H9 (cell line): ENCODE results near the gene RPS27. TPM values are rescaled to one million over a fixed set of nuclear protein-coding genes. Genes with fewer than 3 reads are reported as not detected.

Experiments used
- DNase-seq: peaks from one replicate; pipeline ENCODE4 v3.0.0-alpha.2; 2017
- H2AFZ ChIP-seq: one replicate; pipeline ENCODE4 v1.6.1; 2013; ENCODE audit warnings: mild to moderate bottlenecking, low read length, control low read depth, moderate library complexity
- H2AK5ac ChIP-seq: 2 replicates; pipeline ENCODE4 v1.6.1; 2013; ENCODE audit warnings: low read length, control low read depth, mixed read lengths; ENCODE audit not compliant: insufficient read length
- H2BK120ac ChIP-seq: one replicate; pipeline ENCODE4 v1.6.1; 2013; ENCODE audit warnings: low read depth, mild to moderate bottlenecking, low read length, control low read depth, inconsistent platforms; ENCODE audit not compliant: poor library complexity, severe bottlenecking
- H2BK12ac ChIP-seq: 2 replicates; pipeline ENCODE4 v1.6.1; 2013; ENCODE audit warnings: low read length, control low read depth, mixed read lengths, low read depth; ENCODE audit not compliant: insufficient read length
- H2BK15ac ChIP-seq: 2 replicates; pipeline ENCODE4 v1.6.1; 2013; ENCODE audit warnings: low read depth, low read length, control low read depth
- H2BK20ac ChIP-seq: one replicate; pipeline ENCODE4 v1.6.1; 2013; ENCODE audit warnings: low read depth, mild to moderate bottlenecking, low read length, control low read depth, inconsistent platforms; ENCODE audit not compliant: poor library complexity, severe bottlenecking
- H2BK5ac ChIP-seq: 2 replicates; pipeline ENCODE4 v1.6.1; 2013; ENCODE audit warnings: low read length, control low read depth, mixed read lengths; ENCODE audit not compliant: insufficient read length
- H3K14ac ChIP-seq: 2 replicates; pipeline ENCODE4 v1.6.1; 2013; ENCODE audit warnings: low read length, control low read depth; ENCODE audit not compliant: insufficient read depth
- H3K18ac ChIP-seq: 2 replicates; pipeline ENCODE4 v1.6.1; 2013; ENCODE audit warnings: low read depth, mild to moderate bottlenecking, mixed read lengths, low read length, control low read depth; ENCODE audit not compliant: insufficient read length
- H3K23ac ChIP-seq: 2 replicates; pipeline ENCODE4 v1.6.1; 2013; ENCODE audit warnings: low read length, control low read depth, mixed read lengths, low read depth; ENCODE audit not compliant: insufficient read length
- H3K23me2 ChIP-seq: 2 replicates; pipeline ENCODE4 v1.6.1; 2013; ENCODE audit warnings: low read depth, mild to moderate bottlenecking, mixed read lengths, low read length, control low read depth; ENCODE audit not compliant: insufficient read length, poor library complexity, severe bottlenecking
- H3K27ac ChIP-seq: 2 replicates; pipeline ENCODE4 v1.5.1; 2013; ENCODE audit warnings: low read length, control low read depth, mixed read lengths, low read depth; ENCODE audit not compliant: insufficient read length
- H3K27me3 ChIP-seq: 2 replicates; pipeline ENCODE4 v1.6.1; 2013; ENCODE audit warnings: low read length, control low read depth, inconsistent platforms; ENCODE audit not compliant: insufficient read depth
- H3K4ac ChIP-seq: 2 replicates; pipeline ENCODE4 v1.6.1; 2013; ENCODE audit warnings: low read depth, mild to moderate bottlenecking, control low read depth, inconsistent platforms, low read length, moderate library complexity
- H3K4me1 ChIP-seq: 2 replicates; pipeline ENCODE4 v1.6.1; 2013; ENCODE audit warnings: low read length, control low read depth, inconsistent platforms; ENCODE audit not compliant: insufficient read depth
- H3K4me2 ChIP-seq: 2 replicates; pipeline ENCODE4 v1.6.1; 2013; ENCODE audit warnings: low read length, control low read depth, mixed read lengths; ENCODE audit not compliant: insufficient read length, insufficient read depth
- H3K56ac ChIP-seq: 2 replicates; pipeline ENCODE4 v1.6.1; 2013; ENCODE audit warnings: low read depth, mild to moderate bottlenecking, mixed read lengths, low read length, control low read depth; ENCODE audit not compliant: insufficient read length
- H3K79me1 ChIP-seq: 2 replicates; pipeline ENCODE4 v1.6.1; 2013; ENCODE audit warnings: low read depth, mild to moderate bottlenecking, moderate library complexity, low read length, control low read depth, inconsistent platforms; ENCODE audit not compliant: insufficient read depth, poor library complexity, severe bottlenecking
- H3K79me2 ChIP-seq: 2 replicates; pipeline ENCODE4 v1.6.1; 2013; ENCODE audit warnings: low read length, control low read depth, inconsistent platforms; ENCODE audit not compliant: insufficient read depth
- H3K9ac ChIP-seq: 2 replicates; pipeline ENCODE4 v1.6.1; 2013; ENCODE audit warnings: low read length, control low read depth, mixed read lengths; ENCODE audit not compliant: insufficient read length; ENCODE audit errors: extremely low read depth
- H3K9me3 ChIP-seq: one replicate; pipeline ENCODE4 v1.6.1; 2013; ENCODE audit warnings: low read depth, low read length, inconsistent platforms; ENCODE audit not compliant: control insufficient read depth
- H3T11ph ChIP-seq: one replicate; pipeline ENCODE4 v1.6.1; 2013; ENCODE audit warnings: mild to moderate bottlenecking, low read length, control low read depth, inconsistent platforms
- H4K20me1 ChIP-seq: one replicate; pipeline ENCODE4 v1.6.1; 2013; ENCODE audit not compliant: control insufficient read depth, insufficient read length, insufficient read depth
- H4K5ac ChIP-seq: 2 replicates; pipeline ENCODE4 v1.6.1; 2013; ENCODE audit warnings: low read depth, mild to moderate bottlenecking, mixed read lengths, low read length, control low read depth; ENCODE audit not compliant: insufficient read length
- H4K8ac ChIP-seq: replicated peaks from 2 replicates; pipeline ENCODE4 v1.6.1; 2013; ENCODE audit warnings: low read length, control low read depth, mixed read lengths, low read depth; ENCODE audit not compliant: insufficient read length
- H4K91ac ChIP-seq: 2 replicates; pipeline ENCODE4 v1.6.1; 2013; ENCODE audit warnings: low read depth, mild to moderate bottlenecking, moderate library complexity, mixed read lengths, low read length, control low read depth; ENCODE audit not compliant: insufficient read length
- H3K27ac Mint-ChIP-seq, 3 experiments: 2 replicates in 2 of 3; 3 replicates in 1 of 3; pipeline ENCODE4 v1.8.0; 2020 to 2021; ENCODE audit warnings: mixed read lengths in 3 of 3, mild to moderate bottlenecking in 1 of 3, moderate library complexity in 1 of 3
- H3K27me3 Mint-ChIP-seq: 2 replicates; pipeline ENCODE4 v1.8.0; 2021; ENCODE audit warnings: low read depth, mild to moderate bottlenecking, moderate library complexity, mixed read lengths
- H3K36me3 Mint-ChIP-seq, 3 experiments: 2 replicates in 2 of 3; 3 replicates in 1 of 3; pipeline ENCODE4 v1.8.0; 2020 to 2021; ENCODE audit warnings: low read depth in 3 of 3, mixed read lengths in 3 of 3; ENCODE audit not compliant: insufficient read depth in 1 of 3
- H3K4me1 Mint-ChIP-seq, 2 experiments: 2 replicates each; pipeline ENCODE4 v1.8.0; 2020; ENCODE audit warnings: mixed read lengths in 2 of 2
- H3K4me3 Mint-ChIP-seq, 2 experiments: 2 replicates in 1 of 2; 3 replicates in 1 of 2; pipeline ENCODE4 v1.8.0; 2020 to 2021; ENCODE audit warnings: mild to moderate bottlenecking in 2 of 2, mixed read lengths in 2 of 2, moderate library complexity in 1 of 2
- H3K9me3 Mint-ChIP-seq, 2 experiments: 2 replicates in 1 of 2; 3 replicates in 1 of 2; pipeline ENCODE4 v1.8.0; 2020; ENCODE audit warnings: mild to moderate bottlenecking in 2 of 2, mixed read lengths in 2 of 2, moderate library complexity in 1 of 2
- WGBS: extraction: QIAGEN DNeasy Blood & Tissue Kit; methylation state at CpG from one replicate; pipeline ENCODE4 v1.1.7; 2013; ENCODE audit warnings: missing lambda C conversion rate, low lambda C conversion rate, mixed read lengths; ENCODE audit not compliant: insufficient read length; ENCODE audit errors: extremely low coverage; 5-methylcytosine and 5-hydroxymethylcytosine counted together
- total RNA-seq: library from RNA; stranded (reverse); gene quantifications from 2 replicates; pipeline ENCODE4 v1.2.1, GENCODE V29; 2021
- TF ChIP-seq, protein P1 (sequence below): fragments of 200-600 bp; sonication (generic); conservative IDR thresholded peaks from 3 replicates; pipeline ENCODE4 v1.8.0; 2021; ENCODE audit warnings: antibody characterized with exemption, mild to moderate bottlenecking

Gene RPS27
- total RNA-seq, 1 experiment from 2014 or later, result 2,321 TPM

DNA sequence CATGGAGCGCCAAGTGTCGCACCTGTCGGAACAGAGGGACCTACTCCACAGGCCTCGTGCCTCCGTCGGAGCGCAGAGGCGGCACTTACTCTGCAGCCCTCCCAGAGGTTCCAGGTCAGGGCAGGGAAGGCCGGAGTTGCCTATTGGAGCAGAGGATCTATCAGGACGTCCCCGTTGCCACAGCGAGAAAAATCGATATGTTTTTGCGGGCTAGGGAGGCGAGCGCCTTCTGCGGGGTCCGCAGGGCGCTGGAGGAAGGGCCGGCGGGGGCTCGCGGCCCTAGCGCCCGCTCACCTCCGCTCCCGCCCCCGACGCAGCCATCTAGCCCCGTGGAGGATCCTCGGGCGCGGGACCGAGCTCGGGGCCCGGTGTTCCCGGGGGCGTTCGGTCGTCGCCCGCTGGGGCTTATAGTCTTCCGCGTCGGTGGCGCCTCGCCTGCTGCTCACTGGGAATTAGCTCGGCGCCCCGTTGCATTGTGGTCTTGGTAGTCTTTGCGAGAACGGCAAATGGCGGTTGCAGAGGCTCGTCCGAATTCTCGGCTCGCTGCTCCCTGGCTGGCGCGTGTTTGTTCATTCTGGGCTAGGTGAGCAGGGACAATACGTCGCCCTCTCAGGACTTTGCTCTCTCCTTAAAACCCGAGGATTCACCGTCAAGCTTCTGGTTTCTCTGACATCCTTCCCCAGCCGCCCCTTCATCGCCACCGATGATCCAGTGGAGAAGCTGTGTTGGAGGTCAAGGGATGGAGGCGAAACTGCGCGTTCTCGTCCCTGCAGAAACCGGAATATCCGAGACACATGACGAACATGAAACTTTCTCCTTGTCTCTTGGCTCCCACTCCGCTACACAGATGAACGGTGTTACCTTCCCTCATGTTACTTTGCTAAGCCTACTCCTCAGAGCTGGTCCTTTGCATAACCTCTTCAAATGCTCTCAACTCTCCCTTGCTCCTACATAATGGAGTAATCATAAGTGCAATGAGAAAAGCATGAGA lies 13.0 kb upstream of the RPS27 start, which contains the start of gene JTB:
Gene JTB (minus strand): TSS at position 425 of the 991 bp plus-strand sequence. CDS start 422 bp downstream, at position 3.
- TF ChIP-seq, protein P1, sequence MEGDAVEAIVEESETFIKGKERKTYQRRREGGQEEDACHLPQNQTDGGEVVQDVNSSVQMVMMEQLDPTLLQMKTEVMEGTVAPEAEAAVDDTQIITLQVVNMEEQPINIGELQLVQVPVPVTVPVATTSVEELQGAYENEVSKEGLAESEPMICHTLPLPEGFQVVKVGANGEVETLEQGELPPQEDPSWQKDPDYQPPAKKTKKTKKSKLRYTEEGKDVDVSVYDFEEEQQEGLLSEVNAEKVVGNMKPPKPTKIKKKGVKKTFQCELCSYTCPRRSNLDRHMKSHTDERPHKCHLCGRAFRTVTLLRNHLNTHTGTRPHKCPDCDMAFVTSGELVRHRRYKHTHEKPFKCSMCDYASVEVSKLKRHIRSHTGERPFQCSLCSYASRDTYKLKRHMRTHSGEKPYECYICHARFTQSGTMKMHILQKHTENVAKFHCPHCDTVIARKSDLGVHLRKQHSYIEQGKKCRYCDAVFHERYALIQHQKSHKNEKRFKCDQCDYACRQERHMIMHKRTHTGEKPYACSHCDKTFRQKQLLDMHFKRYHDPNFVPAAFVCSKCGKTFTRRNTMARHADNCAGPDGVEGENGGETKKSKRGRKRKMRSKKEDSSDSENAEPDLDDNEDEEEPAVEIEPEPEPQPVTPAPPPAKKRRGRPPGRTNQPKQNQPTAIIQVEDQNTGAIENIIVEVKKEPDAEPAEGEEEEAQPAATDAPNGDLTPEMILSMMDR, result no peak
- H3K23ac ChIP-seq, result no peak within 1 kb of the TSS
- peak within 1 kb of the TSS; percentile 91 to 99 (median 98) for H3K27ac Mint-ChIP-seq
- no peak within 1 kb of the TSS for H3K4ac ChIP-seq
- H3K79me2 ChIP-seq, result no peaks in the 10 kb centered on the region
- H3K36me3 Mint-ChIP-seq, result peaks cover 27 to 70% (median 60%) of the 10 kb centered on the region in 3 experiments
- no peaks in the 10 kb centered on the region for H3K79me1 ChIP-seq
- no peaks in the 10 kb centered on the region for H3K4me1 ChIP-seq
- H3K9me3 ChIP-seq, result no peaks in the 10 kb centered on the region
- H2AK5ac ChIP-seq, result no peak within 1 kb of the TSS
- H3K23me2 ChIP-seq, result peaks cover 9% of the 10 kb centered on the region
- H4K91ac ChIP-seq, result no peak within 1 kb of the TSS
- H3K56ac ChIP-seq, result no peak within 1 kb of the TSS
- H3K27me3 Mint-ChIP-seq, result no peaks in the 10 kb centered on the region
- WGBS, result no CpG with 5 or more reads among the region's 75 CpGs
- peak within 1 kb of the TSS; percentile 82 for H3K9ac ChIP-seq
- no peak within 1 kb of the TSS for H2BK20ac ChIP-seq
- no peaks in the 10 kb centered on the region for H4K20me1 ChIP-seq
- no peak within 1 kb of the TSS for H2BK120ac ChIP-seq
- peak within 1 kb of the TSS; percentile 94 for H3K4me2 ChIP-seq
- H4K5ac ChIP-seq, result no peak within 1 kb of the TSS
- H3K18ac ChIP-seq, result no peak within 1 kb of the TSS
- H3T11ph ChIP-seq, result no peak within 1 kb of the TSS
- H2BK15ac ChIP-seq, result no peak within 1 kb of the TSS
- H2BK12ac ChIP-seq, result no peak within 1 kb of the TSS
- no peak within 1 kb of the TSS for H2AFZ ChIP-seq
- peaks cover 19 to 29% of the 10 kb centered on the region in 2 experiments for H3K4me1 Mint-ChIP-seq
- no peaks in the 10 kb centered on the region for H3K27me3 ChIP-seq
- peak within 1 kb of the TSS; percentile 17 for H3K14ac ChIP-seq
- H3K9me3 Mint-ChIP-seq, result no peaks in the 10 kb centered on the region
- no peak within 1 kb of the TSS for H4K8ac ChIP-seq
- no peak within 1 kb of the TSS for H3K27ac ChIP-seq
- no peak within 1 kb of the TSS for H2BK5ac ChIP-seq
- DNase-seq, result peak; percentile 82
- H3K4me3 Mint-ChIP-seq, result peak within 1 kb of the TSS; percentile 95 to 99
